ENCODE results near the gene HOXB9. TPM values are rescaled to one million over a fixed set of nuclear protein-coding genes. Genes with fewer than 3 reads are reported as not detected.

The HOXB9 gene
- polyA plus RNA-seq (2013), result 0.22 TPM

DNA sequence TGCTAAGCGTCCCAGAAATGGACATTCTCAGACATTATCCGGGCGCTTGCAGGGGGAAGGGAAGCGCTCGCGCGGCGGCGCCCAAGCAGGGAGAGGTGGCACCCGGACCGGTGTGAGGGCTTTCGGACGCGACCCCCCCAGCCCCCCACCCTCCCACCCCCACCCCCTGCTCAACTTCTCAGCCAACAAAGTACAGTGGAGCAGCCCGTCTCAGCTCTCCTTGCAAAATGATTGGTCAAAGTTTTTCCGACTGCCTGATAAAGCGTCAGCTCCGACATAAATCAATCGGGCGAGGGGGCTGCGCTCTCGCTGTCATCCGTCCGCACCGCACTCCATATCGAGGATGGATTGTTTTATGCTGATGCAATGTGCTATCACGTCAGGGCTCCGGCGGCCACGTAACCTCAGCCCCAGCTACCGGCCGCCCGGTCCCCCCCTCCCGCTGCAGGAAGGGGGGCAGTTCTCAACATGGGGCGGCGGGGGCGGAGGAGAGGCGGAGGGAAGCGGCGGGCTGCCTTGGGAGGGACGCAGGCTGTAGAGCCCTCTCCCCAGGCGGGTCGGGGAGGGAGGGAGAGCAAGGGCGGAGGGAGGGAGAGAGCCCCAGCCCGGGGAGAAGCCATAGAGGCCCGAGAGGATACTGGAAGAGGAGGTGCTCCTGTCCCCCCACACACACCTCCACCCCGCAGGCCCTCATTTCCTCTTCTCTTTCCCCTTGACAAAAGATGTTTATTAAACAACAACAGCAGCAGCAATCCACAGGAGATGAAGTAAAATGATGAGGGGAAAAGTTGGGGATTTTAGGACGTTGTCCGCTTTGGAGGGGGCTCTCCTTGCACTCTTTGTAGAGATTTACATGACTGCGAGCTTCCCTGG is at the start of gene HOXB9:
TSS of gene HOXB9 (minus strand) at position 114 of the 873 bp plus-strand sequence. CDS start at position 25, 89 bp downstream.
- H3K27ac ChIP-seq (ENCODE audit: insufficient read depth in 1 of 2, low read depth in 1 of 2, low read length in 2 of 2, poor library complexity in 1 of 2, severe bottlenecking in 2 of 2), result peak within 1 kb of the TSS in 1 of 2 experiments; percentile 79
- peak; percentile 70 to 87 (median 86) for DNase-seq
- H3K4me3 ChIP-seq (ENCODE audit: control insufficient read depth in 1 of 7, extremely low read depth in 1 of 7, insufficient read depth in 4 of 7, low read depth in 2 of 7, low read length in 6 of 7), result peak within 1 kb of the TSS; percentile 15 to 73 (median 57)
- H3K36me3 ChIP-seq (ENCODE audit: control insufficient read depth in 4 of 4, insufficient read depth in 4 of 4, low read length in 3 of 4), result no peaks in the 10 kb centered on the region
- ChIA-PET CTCF (interaction anchor here (0.5 to 2.8 kb wide), 8 partner anchors 10 to 591 kb away, joined by 3 to 27 read pairs (median 4); partner anchors contain the start of gene HOXB8), POLR2A (interaction anchor here (1.0 kb wide), 1 partner anchor 10 kb away, joined by 3 read pairs; no protein-coding TSS in a partner anchor)
- no peaks in the 10 kb centered on the region for H3K9me3 ChIP-seq (ENCODE audit: control extremely low read depth in 1 of 5, control insufficient read depth in 4 of 5, insufficient read depth in 2 of 5, low read depth in 1 of 5, low read length in 4 of 5)
- H3K4me1 ChIP-seq (ENCODE audit: control extremely low read depth in 1 of 4, control insufficient read depth in 4 of 4, insufficient read depth in 4 of 4, low read length in 3 of 4), result peaks cover 0 to 28% (median 24%) of the 10 kb centered on the region in 4 experiments
- H3K27me3 ChIP-seq (replicated peaks in 2 of 5; ENCODE audit: control insufficient read depth in 4 of 5, insufficient read depth in 5 of 5, low read length in 4 of 5), result peaks cover 18 to 99% (median 60%) of the 10 kb centered on the region in 5 experiments
- WGBS (ENCODE audit: insufficient coverage), result 8% methylated on average over 18 of the region's 50 CpGs

GRCh38 chr17:48672340-48672739 is 46.2 kb upstream of the HOXB9 start:
- POLR2A ChIA-PET, result interaction anchor here (0.6 kb wide), 1 partner anchor 292 kb away, joined by 9 read pairs; no protein-coding TSS in a partner anchor
- no peak overlapping the region for H3K4me3 ChIP-seq (ENCODE audit: control insufficient read depth in 1 of 7, extremely low read depth in 1 of 7, insufficient read depth in 4 of 7, low read depth in 2 of 7, low read length in 6 of 7)

GRCh38 chr17:48671697-48672171 is 45.6 kb upstream of the HOXB9 start:
- Histone ChIP-seq H3K4me1 (ENCODE audit: control extremely low read depth in 1 of 4, control insufficient read depth in 4 of 4, insufficient read depth in 4 of 4, low read length in 3 of 4) (peaks cover 0 to 3% (median 0%) of the 10 kb centered on the region in 4 experiments), H3K36me3 (ENCODE audit: control insufficient read depth in 4 of 4, insufficient read depth in 4 of 4, low read length in 3 of 4) (no peaks in the 10 kb centered on the region), H3K27ac (ENCODE audit: insufficient read depth in 1 of 2, low read depth in 1 of 2, low read length in 2 of 2, poor library complexity in 1 of 2, severe bottlenecking in 2 of 2) (no peak overlapping the region), H3K9me3 (ENCODE audit: control extremely low read depth in 1 of 5, control insufficient read depth in 4 of 5, insufficient read depth in 2 of 5, low read depth in 1 of 5, low read length in 4 of 5) (no peaks in the 10 kb centered on the region), H3K27me3 (replicated peaks in 2 of 5; ENCODE audit: control insufficient read depth in 4 of 5, insufficient read depth in 5 of 5, low read length in 4 of 5) (peaks cover 2 to 49% (median 20%) of the 10 kb centered on the region in 5 experiments), H3K4me3 (ENCODE audit: control insufficient read depth in 1 of 7, extremely low read depth in 1 of 7, insufficient read depth in 4 of 7, low read depth in 2 of 7, low read length in 6 of 7) (peak overlapping the region in 4 of 7 experiments; percentile 23 to 69 (median 55))
- DNase-seq, result peak; percentile 68 to 79 (median 70)
- ChIA-PET POLR2A (no interaction called here), CTCF (interaction anchor here (0.6 to 2.3 kb wide), 16 partner anchors 11 to 214 kb away, joined by 3 to 10 read pairs (median 4); no protein-coding TSS in a partner anchor)
- 10% methylated on average over 14 of the region's 15 CpGs for WGBS (ENCODE audit: insufficient coverage)

More at GRCh38 chr17:48672340-48672739, 46.2 kb upstream of the HOXB9 start:
- Histone ChIP-seq H3K36me3 (ENCODE audit: control insufficient read depth in 4 of 4, insufficient read depth in 4 of 4, low read length in 3 of 4) (no peaks in the 10 kb centered on the region), H3K27ac (ENCODE audit: insufficient read depth in 1 of 2, low read depth in 1 of 2, low read length in 2 of 2, poor library complexity in 1 of 2, severe bottlenecking in 2 of 2) (no peak overlapping the region), H3K27me3 (replicated peaks in 2 of 5; ENCODE audit: control insufficient read depth in 4 of 5, insufficient read depth in 5 of 5, low read length in 4 of 5) (peaks cover 5 to 52% (median 24%) of the 10 kb centered on the region in 5 experiments), H3K9me3 (ENCODE audit: control extremely low read depth in 1 of 5, control insufficient read depth in 4 of 5, insufficient read depth in 2 of 5, low read depth in 1 of 5, low read length in 4 of 5) (no peaks in the 10 kb centered on the region), H3K4me1 (ENCODE audit: control extremely low read depth in 1 of 4, control insufficient read depth in 4 of 4, insufficient read depth in 4 of 4, low read length in 3 of 4) (peaks cover 0 to 3% (median 0%) of the 10 kb centered on the region in 4 experiments)
- DNase-seq, result no peak
- CTCF ChIA-PET, result interaction anchor here (0.9 to 2.3 kb wide), 14 partner anchors 9 to 208 kb away, joined by 3 to 10 read pairs (median 4); no protein-coding TSS in a partner anchor
- 100% methylated on average over 2 of the region's 2 CpGs for WGBS (ENCODE audit: insufficient coverage)

- POLR2A ChIA-PET, result no interaction called here
- H3K36me3 ChIP-seq (ENCODE audit: control insufficient read depth in 4 of 4, insufficient read depth in 4 of 4, low read length in 3 of 4), result no peaks in the 10 kb centered on the region
- no peak overlapping the region for H3K4me3 ChIP-seq (ENCODE audit: control insufficient read depth in 1 of 7, extremely low read depth in 1 of 7, insufficient read depth in 4 of 7, low read depth in 2 of 7, low read length in 6 of 7)
- peaks cover 2 to 16% (median 2%) of the 10 kb centered on the region in 5 experiments for H3K27me3 ChIP-seq (replicated peaks in 2 of 5; ENCODE audit: control insufficient read depth in 4 of 5, insufficient read depth in 5 of 5, low read length in 4 of 5)
- H3K27ac ChIP-seq (ENCODE audit: insufficient read depth in 1 of 2, low read depth in 1 of 2, low read length in 2 of 2, poor library complexity in 1 of 2, severe bottlenecking in 2 of 2), result no peak overlapping the region
- no peaks in the 10 kb centered on the region for H3K4me1 ChIP-seq (ENCODE audit: control extremely low read depth in 1 of 4, control insufficient read depth in 4 of 4, insufficient read depth in 4 of 4, low read length in 3 of 4)
- 96% methylated on average over 5 of the region's 8 CpGs for WGBS (ENCODE audit: insufficient coverage)
- CTCF ChIA-PET, result interaction anchor here (0.7 to 2.3 kb wide), 6 partner anchors 10 to 348 kb away, joined by 3 to 6 read pairs (median 3); no protein-coding TSS in a partner anchor
- no peaks in the 10 kb centered on the region for H3K9me3 ChIP-seq (ENCODE audit: control extremely low read depth in 1 of 5, control insufficient read depth in 4 of 5, insufficient read depth in 2 of 5, low read depth in 1 of 5, low read length in 4 of 5)
- DNase-seq, result no peak
These were observed 37.2 kb upstream of the HOXB9 start for GRCh38 chr17:48663134-48663924.

- no peak for DNase-seq
- H3K27ac ChIP-seq (ENCODE audit: insufficient read depth in 1 of 2, low read depth in 1 of 2, low read length in 2 of 2, poor library complexity in 1 of 2, severe bottlenecking in 2 of 2), result no peak overlapping the region
- H3K4me1 ChIP-seq (ENCODE audit: control extremely low read depth in 1 of 4, control insufficient read depth in 4 of 4, insufficient read depth in 4 of 4, low read length in 3 of 4), result no peaks in the 10 kb centered on the region
- no peaks in the 10 kb centered on the region for H3K9me3 ChIP-seq (ENCODE audit: control extremely low read depth in 1 of 5, control insufficient read depth in 4 of 5, insufficient read depth in 2 of 5, low read depth in 1 of 5, low read length in 4 of 5)
- H3K4me3 ChIP-seq (ENCODE audit: control insufficient read depth in 1 of 7, extremely low read depth in 1 of 7, insufficient read depth in 4 of 7, low read depth in 2 of 7, low read length in 6 of 7), result no peak overlapping the region
- H3K27me3 ChIP-seq (replicated peaks in 2 of 5; ENCODE audit: control insufficient read depth in 4 of 5, insufficient read depth in 5 of 5, low read length in 4 of 5), result peaks cover 0 to 8% (median 3%) of the 10 kb centered on the region in 5 experiments
- CTCF ChIA-PET, result interaction anchor here (2.0 kb wide), 1 partner anchor 22 kb away, joined by 4 read pairs; no protein-coding TSS in a partner anchor
- POLR2A ChIA-PET, result no interaction called here
- H3K36me3 ChIP-seq (ENCODE audit: control insufficient read depth in 4 of 4, insufficient read depth in 4 of 4, low read length in 3 of 4), result no peaks in the 10 kb centered on the region
These were observed 29.8 kb upstream of the HOXB9 start for GRCh38 chr17:48655913-48656312.

GRCh38 chr17:48649741-48650140 is 23.6 kb upstream of the HOXB9 start:
- Histone ChIP-seq H3K4me1 (ENCODE audit: control extremely low read depth in 1 of 4, control insufficient read depth in 4 of 4, insufficient read depth in 4 of 4, low read length in 3 of 4) (peaks cover 3 to 17% (median 16%) of the 10 kb centered on the region in 4 experiments), H3K4me3 (ENCODE audit: control insufficient read depth in 1 of 7, extremely low read depth in 1 of 7, insufficient read depth in 4 of 7, low read depth in 2 of 7, low read length in 6 of 7) (no peak overlapping the region), H3K9me3 (ENCODE audit: control extremely low read depth in 1 of 5, control insufficient read depth in 4 of 5, insufficient read depth in 2 of 5, low read depth in 1 of 5, low read length in 4 of 5) (no peaks in the 10 kb centered on the region), H3K36me3 (ENCODE audit: control insufficient read depth in 4 of 4, insufficient read depth in 4 of 4, low read length in 3 of 4) (no peaks in the 10 kb centered on the region), H3K27ac (ENCODE audit: insufficient read depth in 1 of 2, low read depth in 1 of 2, low read length in 2 of 2, poor library complexity in 1 of 2, severe bottlenecking in 2 of 2) (no peak overlapping the region), H3K27me3 (replicated peaks in 2 of 5; ENCODE audit: control insufficient read depth in 4 of 5, insufficient read depth in 5 of 5, low read length in 4 of 5) (peaks cover 19 to 56% (median 29%) of the 10 kb centered on the region in 5 experiments)
- ChIA-PET CTCF (interaction anchor here (1.0 to 3.2 kb wide), 2 partner anchors 9 to 13 kb away, joined by 5 to 15 read pairs; no protein-coding TSS in a partner anchor), POLR2A (no interaction called here)
- no CpG with 5 or more reads among the region's 1 CpG for WGBS (ENCODE audit: insufficient coverage)
- no peak for DNase-seq
